Hematopoietic multipotent progenitor cell (in vitro differentiated cells): ENCODE data around the gene CHCHD10. TPM values are rescaled to one million over a fixed set of nuclear protein-coding genes. Genes with fewer than 3 reads are reported as not detected.
A peak's percentile ranks its signal among the peaks of the same experiment; 100 is the strongest.

ENCODE experiments used
- DNase-seq, 3 donors: peaks; one replicate each; pipeline ENCODE4 v3.0.0-alpha.2; 2011 to 2015; ENCODE audit warnings: low read depth in 2 of 3, low spot score in 2 of 3
- total RNA-seq: library from RNA; depleted of rRNA; stranded (reverse); fragments of >200 nt; gene quantifications from one replicate; pipeline ENCODE4 v1.2.3, GENCODE V29; 2012

CHCHD10 gene
- total RNA-seq, 1 donor: 11.0 TPM

DNA sequence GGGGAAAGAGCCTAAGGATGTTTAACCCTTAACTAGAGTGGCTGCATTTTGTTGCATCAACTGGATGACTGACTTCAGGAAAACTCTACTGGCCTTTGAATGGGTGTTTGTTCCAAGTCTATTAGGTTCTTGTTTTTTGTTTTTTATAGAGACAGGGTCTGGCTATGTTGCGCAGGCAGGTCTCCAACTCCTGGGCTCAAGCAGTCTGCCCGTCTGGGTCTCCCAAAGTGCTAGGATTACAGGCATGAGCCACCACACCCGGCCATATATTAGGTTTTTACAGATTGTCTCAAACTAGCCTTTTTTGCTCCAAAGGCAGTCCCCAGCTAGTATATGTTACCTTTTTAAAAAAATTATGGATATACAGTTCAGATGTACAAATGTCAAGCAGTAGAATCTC is 20.1 kb upstream of the CHCHD10 start:
- no peak for DNase-seq

DNA sequence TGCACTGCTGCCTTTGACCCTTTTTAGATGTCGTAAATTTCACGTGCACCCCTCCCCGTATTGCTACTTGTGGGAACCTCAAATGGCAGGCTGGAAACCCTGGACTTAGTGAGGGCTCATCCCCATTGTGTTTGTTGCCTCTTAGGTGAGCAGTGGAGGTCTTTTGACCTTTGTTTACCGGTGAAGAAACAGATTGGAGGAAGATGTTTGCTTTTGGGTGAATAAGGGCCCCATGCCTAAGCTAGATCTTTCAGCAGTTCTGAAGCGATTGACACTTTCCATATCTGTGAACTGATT is 19.8 kb upstream of the CHCHD10 start:
- no peak for DNase-seq

DNA sequence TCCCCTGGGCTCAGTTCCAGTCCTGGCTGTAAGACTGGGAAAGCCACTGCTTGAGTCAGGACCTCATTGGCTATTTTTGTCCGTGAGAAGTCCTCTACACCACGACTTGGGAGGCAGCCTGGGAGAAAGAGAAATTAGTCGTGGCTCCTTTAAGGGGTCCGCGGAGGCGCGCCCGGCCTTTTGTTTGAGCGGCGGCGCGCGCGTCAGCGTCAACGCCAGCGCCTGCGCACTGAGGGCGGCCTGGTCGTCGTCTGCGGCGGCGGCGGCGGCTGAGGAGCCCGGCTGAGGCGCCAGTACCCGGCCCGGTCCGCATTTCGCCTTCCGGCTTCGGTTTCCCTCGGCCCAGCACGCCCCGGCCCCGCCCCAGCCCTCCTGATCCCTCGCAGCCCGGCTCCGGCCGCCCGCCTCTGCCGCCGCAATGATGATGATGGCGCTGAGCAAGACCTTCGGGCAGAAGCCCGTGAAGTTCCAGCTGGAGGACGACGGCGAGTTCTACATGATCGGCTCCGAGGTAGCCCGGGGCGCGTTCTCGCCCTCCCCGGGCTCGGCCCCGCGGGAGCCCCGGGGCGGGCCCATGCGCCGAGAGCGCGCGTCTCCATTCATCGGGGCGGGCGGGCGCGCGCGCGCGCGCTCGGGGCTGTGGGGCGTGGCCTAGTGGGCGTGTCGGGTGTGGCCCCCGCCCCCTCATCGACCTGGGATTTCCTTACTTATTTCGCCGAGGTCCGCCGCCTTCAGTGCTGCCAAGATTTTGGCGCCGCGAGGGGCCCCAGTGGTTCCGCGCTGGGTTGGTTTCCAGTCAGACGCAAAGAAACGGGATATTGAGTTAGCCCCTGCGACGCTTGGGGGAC is 19.2 kb upstream of the CHCHD10 start, which contains the start of gene SMARCB1:
TSS of gene SMARCB1 (plus strand) at position 215 of the 848 bp plus-strand sequence. CDS start at position 419, 204 bp downstream.
- peak; percentile 84 to 90 (median 87) for DNase-seq

DNA sequence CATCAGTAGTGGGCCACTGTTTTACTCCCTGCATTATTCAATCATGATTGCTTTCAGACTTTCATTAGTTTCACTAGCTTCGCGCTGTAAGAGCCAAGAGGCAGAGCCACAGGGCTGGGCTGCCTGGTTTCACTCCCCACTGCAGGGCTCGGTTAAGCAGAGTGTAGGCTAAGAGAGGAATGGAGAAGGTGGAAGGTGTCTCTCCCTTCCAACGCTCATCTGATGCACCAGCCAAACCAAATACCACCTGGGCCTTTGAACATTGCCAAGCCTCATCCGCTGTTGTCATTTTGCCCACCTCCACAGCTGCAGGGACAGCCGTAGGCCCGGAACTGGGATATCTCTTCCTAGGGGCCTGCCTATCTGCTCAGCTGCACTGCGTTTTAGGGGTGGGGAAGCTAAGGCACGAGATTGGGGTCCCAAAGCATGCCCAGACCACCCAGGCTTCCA is 18.5 kb upstream of the CHCHD10 start:
- no peak for DNase-seq

DNA sequence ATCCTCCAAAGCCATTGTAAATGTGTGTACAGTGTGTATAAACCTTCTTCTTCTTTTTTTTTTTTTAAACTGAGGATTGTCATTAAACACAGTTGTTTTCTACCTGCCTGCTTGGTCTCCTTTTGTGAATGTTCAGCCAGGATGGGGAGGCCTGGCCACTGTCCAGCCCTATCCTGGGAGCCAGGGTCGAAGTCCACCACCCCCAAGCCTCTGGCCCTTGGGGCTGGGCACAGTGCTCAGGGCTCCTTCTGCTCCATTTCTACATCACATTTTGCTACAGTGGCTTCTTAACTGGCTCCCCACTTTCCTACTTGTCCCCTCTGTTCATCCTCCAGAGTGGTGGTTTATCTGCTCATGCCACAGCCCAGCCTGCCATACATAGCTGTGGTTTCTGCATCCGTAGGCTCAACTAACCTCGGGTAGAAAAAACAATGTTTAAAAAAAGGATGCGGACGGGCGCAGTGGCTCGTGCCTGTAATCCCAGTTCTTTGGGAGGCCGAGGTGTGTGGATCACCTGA is 16.5 kb upstream of the CHCHD10 start:
- DNase-seq: peak in 2 of 3 donors; percentile 66 to 81

DNA sequence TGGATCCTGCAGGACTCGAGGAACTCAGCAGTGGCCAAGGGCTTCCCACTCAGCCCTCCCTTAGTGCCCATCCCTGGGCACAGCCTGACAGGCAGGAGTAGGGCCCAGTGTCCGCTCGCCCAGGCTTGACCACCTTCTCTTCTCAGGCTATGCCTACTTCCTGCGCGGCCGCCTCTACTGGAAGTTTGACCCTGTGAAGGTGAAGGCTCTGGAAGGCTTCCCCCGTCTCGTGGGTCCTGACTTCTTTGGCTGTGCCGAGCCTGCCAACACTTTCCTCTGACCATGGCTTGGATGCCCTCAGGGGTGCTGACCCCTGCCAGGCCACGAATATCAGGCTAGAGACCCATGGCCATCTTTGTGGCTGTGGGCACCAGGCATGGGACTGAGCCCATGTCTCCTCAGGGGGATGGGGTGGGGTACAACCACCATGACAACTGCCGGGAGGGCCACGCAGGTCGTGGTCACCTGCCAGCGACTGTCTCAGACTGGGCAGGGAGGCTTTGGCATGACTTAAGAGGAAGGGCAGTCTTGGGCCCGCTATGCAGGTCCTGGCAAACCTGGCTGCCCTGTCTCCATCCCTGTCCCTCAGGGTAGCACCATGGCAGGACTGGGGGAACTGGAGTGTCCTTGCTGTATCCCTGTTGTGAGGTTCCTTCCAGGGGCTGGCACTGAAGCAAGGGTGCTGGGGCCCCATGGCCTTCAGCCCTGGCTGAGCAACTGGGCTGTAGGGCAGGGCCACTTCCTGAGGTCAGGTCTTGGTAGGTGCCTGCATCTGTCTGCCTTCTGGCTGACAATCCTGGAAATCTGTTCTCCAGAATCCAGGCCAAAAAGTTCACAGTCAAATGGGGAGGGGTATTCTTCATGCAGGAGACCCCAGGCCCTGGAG is 15.7 kb upstream of the CHCHD10 start:
- DNase-seq: no peak

DNA sequence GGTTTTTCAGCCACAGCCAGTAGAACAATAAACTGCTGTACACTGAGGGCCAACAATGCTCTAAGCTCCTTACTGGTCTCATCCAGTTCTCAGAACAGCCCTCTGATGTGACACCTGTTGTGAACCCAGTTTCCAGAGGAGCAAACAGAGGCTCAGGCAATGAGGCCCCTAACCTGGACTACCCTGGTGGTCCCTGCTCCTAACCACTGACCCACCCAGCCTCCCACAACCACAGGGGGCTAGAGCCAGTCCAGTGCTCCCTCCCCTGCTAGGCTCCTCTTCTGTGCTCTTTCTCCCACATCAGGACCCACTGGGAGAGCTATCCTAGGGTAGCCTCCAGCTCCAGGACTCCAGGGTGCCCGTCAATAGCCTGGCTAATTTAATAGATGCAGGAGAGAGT is 14.9 kb upstream of the CHCHD10 start:
- DNase-seq: no peak

DNA sequence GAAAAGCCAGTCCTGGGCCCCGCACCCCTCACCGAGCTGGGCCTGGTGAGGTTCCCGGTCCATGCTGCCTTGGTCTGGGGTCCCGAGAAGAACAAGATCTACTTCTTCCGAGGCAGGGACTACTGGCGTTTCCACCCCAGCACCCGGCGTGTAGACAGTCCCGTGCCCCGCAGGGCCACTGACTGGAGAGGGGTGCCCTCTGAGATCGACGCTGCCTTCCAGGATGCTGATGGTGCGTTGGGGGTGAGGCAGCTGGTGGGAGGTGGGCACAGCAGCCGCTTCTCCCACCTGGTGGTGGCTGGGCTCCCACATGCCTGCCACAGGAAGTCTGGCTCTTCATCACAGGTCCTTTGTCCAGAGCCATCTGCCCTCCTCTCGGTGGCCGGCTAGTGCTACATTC is 14.5 kb upstream of the CHCHD10 start:
- no peak for DNase-seq

GRCh38 chr22:23781511-23782183 is 13.9 kb upstream of the CHCHD10 start:
- DNase-seq: no peak

GRCh38 chr22:23781065-23781464 is 13.3 kb upstream of the CHCHD10 start:
- no peak for DNase-seq

GRCh38 chr22:23780146-23780748 is 12.5 kb upstream of the CHCHD10 start:
- DNase-seq: no peak

GRCh38 chr22:23779731-23780130 is 12.0 kb upstream of the CHCHD10 start:
- DNase-seq: no peak

GRCh38 chr22:23779083-23779482 is 11.3 kb upstream of the CHCHD10 start:
- no peak for DNase-seq

DNA sequence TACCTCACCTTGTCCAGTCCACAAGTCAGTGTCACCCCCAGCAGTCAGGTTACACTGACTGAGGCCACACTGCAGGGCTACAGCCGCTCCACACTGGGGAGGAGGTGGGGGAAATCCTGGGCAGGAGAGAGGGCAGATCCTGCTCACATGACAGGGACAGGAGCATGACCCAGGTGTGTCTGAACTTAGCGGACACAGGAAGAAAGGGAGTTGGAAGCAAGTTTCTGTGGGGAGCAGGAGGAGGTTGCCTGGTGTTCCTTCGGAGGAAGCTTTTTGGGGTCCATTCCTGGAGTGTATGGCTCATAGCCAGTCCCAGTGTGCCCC is 10.8 kb upstream of the CHCHD10 start:
- DNase-seq: no peak

DNA sequence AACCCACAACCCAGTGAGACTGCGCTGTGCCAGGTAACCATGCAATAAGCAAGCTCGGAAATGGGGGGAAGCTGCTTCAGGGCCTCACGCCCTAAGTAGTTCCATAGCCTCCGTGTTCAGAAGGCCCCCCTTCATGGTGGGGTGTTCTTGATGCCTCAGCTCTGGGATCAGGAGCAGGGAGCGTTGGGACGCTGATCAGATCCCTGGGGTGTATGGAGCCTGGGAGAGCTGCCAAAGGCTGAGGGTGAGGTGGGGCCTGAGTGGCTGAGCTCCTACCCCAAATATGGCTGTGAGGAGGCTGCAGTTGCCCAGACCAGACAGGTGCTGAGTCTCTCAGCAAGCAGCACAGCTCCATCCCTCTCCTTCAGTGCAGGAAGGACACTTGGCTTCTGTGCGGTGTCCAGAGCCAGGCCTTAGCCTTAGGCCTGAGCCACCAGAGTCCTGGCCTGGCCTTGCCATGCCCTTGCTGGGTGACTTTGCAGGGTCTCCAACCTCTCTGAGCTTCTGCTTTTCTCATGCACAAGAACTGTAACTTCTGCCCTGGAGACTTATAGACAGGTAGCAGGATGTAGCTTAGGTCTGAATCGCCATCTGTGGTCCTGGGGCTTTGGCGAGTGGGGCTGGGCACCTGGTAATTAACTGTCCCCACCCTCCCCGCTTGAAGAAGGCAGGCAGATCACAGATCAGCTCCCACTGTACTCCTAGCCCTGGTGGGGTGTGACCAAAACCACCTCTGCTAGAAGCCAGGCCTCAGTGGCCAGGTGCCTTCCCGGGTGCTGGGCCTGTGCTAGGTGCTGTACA is 10.2 kb upstream of the CHCHD10 start:
- no peak for DNase-seq

GRCh38 chr22:23775779-23776375 is 8.1 kb upstream of the CHCHD10 start:
- no peak for DNase-seq

- no peak for DNase-seq
Measured at GRCh38 chr22:23774922-23775436, 7.2 kb upstream of the CHCHD10 start.

DNA sequence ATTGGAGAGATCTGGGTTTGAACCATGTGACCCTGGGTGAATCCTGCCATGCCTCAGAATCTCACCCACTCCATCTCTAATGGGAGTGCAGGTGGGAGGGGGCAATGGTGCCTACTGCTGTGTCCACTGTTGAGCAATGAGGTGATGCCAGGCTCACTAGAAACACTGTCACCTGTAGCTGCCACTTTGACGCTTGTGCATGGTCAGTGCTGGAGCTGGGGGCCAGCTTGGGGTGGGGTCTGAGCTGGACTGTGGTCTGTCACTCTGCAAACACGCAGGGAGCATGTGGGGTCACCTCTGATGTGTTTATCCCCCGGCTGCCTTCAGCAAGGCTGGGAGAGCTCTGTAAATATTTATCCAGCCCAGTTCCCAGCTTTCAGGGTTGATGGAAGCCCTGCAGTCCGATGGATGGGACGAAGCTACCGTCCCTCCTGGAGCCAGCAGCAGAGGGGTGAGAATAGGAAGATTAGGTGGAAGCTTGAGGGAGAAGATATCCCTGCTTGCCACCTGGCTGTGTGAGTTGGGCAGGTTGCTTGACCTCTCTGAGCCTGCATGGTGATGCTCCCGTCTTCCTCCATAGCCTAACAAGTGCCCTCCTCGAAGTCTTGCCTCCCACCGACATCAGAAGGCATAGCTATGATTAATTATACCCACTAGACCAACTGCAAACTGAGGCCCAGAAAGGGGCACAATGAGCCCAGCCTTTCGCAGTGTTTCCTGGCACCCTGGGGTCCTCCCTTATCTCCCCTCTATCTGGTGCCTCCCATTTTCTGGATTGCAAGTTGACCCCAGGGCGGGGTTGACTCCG is 6.5 kb upstream of the CHCHD10 start:
- DNase-seq: no peak
